H9 (cell line): Measurements from ENCODE around the gene HS2ST1. TPM values are rescaled to one million over a fixed set of nuclear protein-coding genes. Genes with fewer than 3 reads are reported as not detected.

Source experiments
- DNase-seq: peaks from one replicate; pipeline ENCODE4 v3.0.0-alpha.2; 2017
- H2AFZ ChIP-seq: one replicate; pipeline ENCODE4 v1.6.1; 2013; ENCODE audit warnings: mild to moderate bottlenecking, low read length, control low read depth, moderate library complexity
- H2AK5ac ChIP-seq: 2 replicates; pipeline ENCODE4 v1.6.1; 2013; ENCODE audit warnings: low read length, control low read depth, mixed read lengths; ENCODE audit not compliant: insufficient read length
- H2BK120ac ChIP-seq: one replicate; pipeline ENCODE4 v1.6.1; 2013; ENCODE audit warnings: low read depth, mild to moderate bottlenecking, low read length, control low read depth, inconsistent platforms; ENCODE audit not compliant: poor library complexity, severe bottlenecking
- H2BK12ac ChIP-seq: 2 replicates; pipeline ENCODE4 v1.6.1; 2013; ENCODE audit warnings: low read length, control low read depth, mixed read lengths, low read depth; ENCODE audit not compliant: insufficient read length
- H2BK15ac ChIP-seq: 2 replicates; pipeline ENCODE4 v1.6.1; 2013; ENCODE audit warnings: low read depth, low read length, control low read depth
- H2BK20ac ChIP-seq: one replicate; pipeline ENCODE4 v1.6.1; 2013; ENCODE audit warnings: low read depth, mild to moderate bottlenecking, low read length, control low read depth, inconsistent platforms; ENCODE audit not compliant: poor library complexity, severe bottlenecking
- H2BK5ac ChIP-seq: 2 replicates; pipeline ENCODE4 v1.6.1; 2013; ENCODE audit warnings: low read length, control low read depth, mixed read lengths; ENCODE audit not compliant: insufficient read length
- H3K14ac ChIP-seq: 2 replicates; pipeline ENCODE4 v1.6.1; 2013; ENCODE audit warnings: low read length, control low read depth; ENCODE audit not compliant: insufficient read depth
- H3K18ac ChIP-seq: 2 replicates; pipeline ENCODE4 v1.6.1; 2013; ENCODE audit warnings: low read depth, mild to moderate bottlenecking, mixed read lengths, low read length, control low read depth; ENCODE audit not compliant: insufficient read length
- H3K23ac ChIP-seq: 2 replicates; pipeline ENCODE4 v1.6.1; 2013; ENCODE audit warnings: low read length, control low read depth, mixed read lengths, low read depth; ENCODE audit not compliant: insufficient read length
- H3K23me2 ChIP-seq: 2 replicates; pipeline ENCODE4 v1.6.1; 2013; ENCODE audit warnings: low read depth, mild to moderate bottlenecking, mixed read lengths, low read length, control low read depth; ENCODE audit not compliant: insufficient read length, poor library complexity, severe bottlenecking
- H3K27ac ChIP-seq: 2 replicates; pipeline ENCODE4 v1.5.1; 2013; ENCODE audit warnings: low read length, control low read depth, mixed read lengths, low read depth; ENCODE audit not compliant: insufficient read length
- H3K27me3 ChIP-seq: 2 replicates; pipeline ENCODE4 v1.6.1; 2013; ENCODE audit warnings: low read length, control low read depth, inconsistent platforms; ENCODE audit not compliant: insufficient read depth
- H3K4ac ChIP-seq: 2 replicates; pipeline ENCODE4 v1.6.1; 2013; ENCODE audit warnings: low read depth, mild to moderate bottlenecking, control low read depth, inconsistent platforms, low read length, moderate library complexity
- H3K4me1 ChIP-seq: 2 replicates; pipeline ENCODE4 v1.6.1; 2013; ENCODE audit warnings: low read length, control low read depth, inconsistent platforms; ENCODE audit not compliant: insufficient read depth
- H3K4me2 ChIP-seq: 2 replicates; pipeline ENCODE4 v1.6.1; 2013; ENCODE audit warnings: low read length, control low read depth, mixed read lengths; ENCODE audit not compliant: insufficient read length, insufficient read depth
- H3K56ac ChIP-seq: 2 replicates; pipeline ENCODE4 v1.6.1; 2013; ENCODE audit warnings: low read depth, mild to moderate bottlenecking, mixed read lengths, low read length, control low read depth; ENCODE audit not compliant: insufficient read length
- H3K79me1 ChIP-seq: 2 replicates; pipeline ENCODE4 v1.6.1; 2013; ENCODE audit warnings: low read depth, mild to moderate bottlenecking, moderate library complexity, low read length, control low read depth, inconsistent platforms; ENCODE audit not compliant: insufficient read depth, poor library complexity, severe bottlenecking
- H3K79me2 ChIP-seq: 2 replicates; pipeline ENCODE4 v1.6.1; 2013; ENCODE audit warnings: low read length, control low read depth, inconsistent platforms; ENCODE audit not compliant: insufficient read depth
- H3K9ac ChIP-seq: 2 replicates; pipeline ENCODE4 v1.6.1; 2013; ENCODE audit warnings: low read length, control low read depth, mixed read lengths; ENCODE audit not compliant: insufficient read length; ENCODE audit errors: extremely low read depth
- H3K9me3 ChIP-seq: one replicate; pipeline ENCODE4 v1.6.1; 2013; ENCODE audit warnings: low read depth, low read length, inconsistent platforms; ENCODE audit not compliant: control insufficient read depth
- H3T11ph ChIP-seq: one replicate; pipeline ENCODE4 v1.6.1; 2013; ENCODE audit warnings: mild to moderate bottlenecking, low read length, control low read depth, inconsistent platforms
- H4K20me1 ChIP-seq: one replicate; pipeline ENCODE4 v1.6.1; 2013; ENCODE audit not compliant: control insufficient read depth, insufficient read length, insufficient read depth
- H4K5ac ChIP-seq: 2 replicates; pipeline ENCODE4 v1.6.1; 2013; ENCODE audit warnings: low read depth, mild to moderate bottlenecking, mixed read lengths, low read length, control low read depth; ENCODE audit not compliant: insufficient read length
- H4K8ac ChIP-seq: replicated peaks from 2 replicates; pipeline ENCODE4 v1.6.1; 2013; ENCODE audit warnings: low read length, control low read depth, mixed read lengths, low read depth; ENCODE audit not compliant: insufficient read length
- H4K91ac ChIP-seq: 2 replicates; pipeline ENCODE4 v1.6.1; 2013; ENCODE audit warnings: low read depth, mild to moderate bottlenecking, moderate library complexity, mixed read lengths, low read length, control low read depth; ENCODE audit not compliant: insufficient read length
- H3K27ac Mint-ChIP-seq, 3 experiments: 2 replicates in 2 of 3; 3 replicates in 1 of 3; pipeline ENCODE4 v1.8.0; 2020 to 2021; ENCODE audit warnings: mixed read lengths in 3 of 3, mild to moderate bottlenecking in 1 of 3, moderate library complexity in 1 of 3
- H3K27me3 Mint-ChIP-seq: 2 replicates; pipeline ENCODE4 v1.8.0; 2021; ENCODE audit warnings: low read depth, mild to moderate bottlenecking, moderate library complexity, mixed read lengths
- H3K36me3 Mint-ChIP-seq, 3 experiments: 2 replicates in 2 of 3; 3 replicates in 1 of 3; pipeline ENCODE4 v1.8.0; 2020 to 2021; ENCODE audit warnings: low read depth in 3 of 3, mixed read lengths in 3 of 3; ENCODE audit not compliant: insufficient read depth in 1 of 3
- H3K4me1 Mint-ChIP-seq, 2 experiments: 2 replicates each; pipeline ENCODE4 v1.8.0; 2020; ENCODE audit warnings: mixed read lengths in 2 of 2
- H3K4me3 Mint-ChIP-seq, 2 experiments: 2 replicates in 1 of 2; 3 replicates in 1 of 2; pipeline ENCODE4 v1.8.0; 2020 to 2021; ENCODE audit warnings: mild to moderate bottlenecking in 2 of 2, mixed read lengths in 2 of 2, moderate library complexity in 1 of 2
- H3K9me3 Mint-ChIP-seq, 2 experiments: 2 replicates in 1 of 2; 3 replicates in 1 of 2; pipeline ENCODE4 v1.8.0; 2020; ENCODE audit warnings: mild to moderate bottlenecking in 2 of 2, mixed read lengths in 2 of 2, moderate library complexity in 1 of 2
- WGBS: extraction: QIAGEN DNeasy Blood & Tissue Kit; methylation state at CpG from one replicate; pipeline ENCODE4 v1.1.7; 2013; ENCODE audit warnings: missing lambda C conversion rate, low lambda C conversion rate, mixed read lengths; ENCODE audit not compliant: insufficient read length; ENCODE audit errors: extremely low coverage; 5-methylcytosine and 5-hydroxymethylcytosine counted together
- long read RNA-seq: library from polyadenylated mRNA; unstranded; transcript quantifications from one replicate; pipeline ENCODE4 v2.0.0, GENCODE V29; 2020
- total RNA-seq: library from RNA; stranded (reverse); gene quantifications from 2 replicates; pipeline ENCODE4 v1.2.1, GENCODE V29; 2021
- TF ChIP-seq, protein P1 (sequence below): fragments of 200-600 bp; sonication (generic); conservative IDR thresholded peaks from 3 replicates; pipeline ENCODE4 v1.8.0; 2021; ENCODE audit warnings: antibody characterized with exemption, mild to moderate bottlenecking

HS2ST1 gene
- 20.1 and 20.6 TPM in 2 replicates for total RNA-seq
- long read RNA-seq, full-length matches to known transcripts = 26 of 31 reads
- long read RNA-seq, partial matches to known transcripts = 1 of 31 reads
- long read RNA-seq, other reads (novel, unspliced or antisense) = 4 of 31 reads

DNA sequence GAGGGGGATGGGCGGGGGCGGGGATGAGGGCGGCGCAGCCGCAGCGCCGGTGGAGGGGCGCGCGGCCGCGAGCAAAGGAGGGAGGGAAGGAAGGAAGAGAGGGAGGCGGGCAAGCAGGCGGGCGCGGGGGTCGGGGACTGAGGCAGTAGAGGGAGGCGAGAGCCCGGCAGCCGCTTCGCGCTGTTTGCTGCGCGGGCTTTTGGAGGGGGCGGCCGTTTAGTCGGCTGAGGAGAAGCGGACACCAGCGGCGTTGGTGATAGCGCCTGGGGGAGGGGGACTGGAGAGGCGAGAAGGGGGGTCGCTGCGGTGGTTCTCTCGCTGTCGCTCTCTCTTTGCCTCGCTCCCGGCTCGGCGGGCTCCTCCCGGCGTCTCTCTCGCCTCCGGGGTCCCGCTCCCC lies at the start of gene HS2ST1:
Gene HS2ST1 (plus strand): TSS at position 35 of the 397 bp plus-strand sequence.
- H3K56ac ChIP-seq = peak within 1 kb of the TSS; percentile 91
- no peaks in the 10 kb centered on the region for H3K9me3 ChIP-seq
- peak within 1 kb of the TSS; percentile 98 for H3K9ac ChIP-seq
- peak within 1 kb of the TSS; percentile 89 for H4K5ac ChIP-seq
- peak within 1 kb of the TSS; percentile 81 for H3K27ac ChIP-seq
- no peaks in the 10 kb centered on the region; a peak in 2 of 5 replicates for H3K9me3 Mint-ChIP-seq
- H2AFZ ChIP-seq = peak within 1 kb of the TSS; percentile 24
- no peak within 1 kb of the TSS for H3K4me3 Mint-ChIP-seq
- peak within 1 kb of the TSS; percentile 93 for H3K4me2 ChIP-seq
- peaks cover 40% of the 10 kb centered on the region for H3K79me2 ChIP-seq
- peaks cover 3% of the 10 kb centered on the region for H3K79me1 ChIP-seq
- H3K23ac ChIP-seq = peak within 1 kb of the TSS; percentile 58
- H3K27me3 ChIP-seq = no peaks in the 10 kb centered on the region
- no peak within 1 kb of the TSS for H3T11ph ChIP-seq
- peak within 1 kb of the TSS; percentile 89 for H2BK5ac ChIP-seq
- no peak for DNase-seq
- peak within 1 kb of the TSS; percentile 73 for H4K8ac ChIP-seq
- no CpG with 5 or more reads among the region's 45 CpGs for WGBS
- no peak within 1 kb of the TSS for H2BK20ac ChIP-seq
- no peak within 1 kb of the TSS for H3K27ac Mint-ChIP-seq
- H4K20me1 ChIP-seq = no peaks in the 10 kb centered on the region
- H3K4me1 ChIP-seq = no peaks in the 10 kb centered on the region; the same call in 1 of the 2 replicates
- no peaks in the 10 kb centered on the region for H3K27me3 Mint-ChIP-seq
- peak within 1 kb of the TSS; percentile 99 for H3K18ac ChIP-seq
- peak within 1 kb of the TSS; percentile 100; the same call in 1 of the 2 replicates for H2BK15ac ChIP-seq
- H3K36me3 Mint-ChIP-seq = peaks cover 16 to 21% (median 20%) of the 10 kb centered on the region in 3 experiments
- TF ChIP-seq, protein P1, sequence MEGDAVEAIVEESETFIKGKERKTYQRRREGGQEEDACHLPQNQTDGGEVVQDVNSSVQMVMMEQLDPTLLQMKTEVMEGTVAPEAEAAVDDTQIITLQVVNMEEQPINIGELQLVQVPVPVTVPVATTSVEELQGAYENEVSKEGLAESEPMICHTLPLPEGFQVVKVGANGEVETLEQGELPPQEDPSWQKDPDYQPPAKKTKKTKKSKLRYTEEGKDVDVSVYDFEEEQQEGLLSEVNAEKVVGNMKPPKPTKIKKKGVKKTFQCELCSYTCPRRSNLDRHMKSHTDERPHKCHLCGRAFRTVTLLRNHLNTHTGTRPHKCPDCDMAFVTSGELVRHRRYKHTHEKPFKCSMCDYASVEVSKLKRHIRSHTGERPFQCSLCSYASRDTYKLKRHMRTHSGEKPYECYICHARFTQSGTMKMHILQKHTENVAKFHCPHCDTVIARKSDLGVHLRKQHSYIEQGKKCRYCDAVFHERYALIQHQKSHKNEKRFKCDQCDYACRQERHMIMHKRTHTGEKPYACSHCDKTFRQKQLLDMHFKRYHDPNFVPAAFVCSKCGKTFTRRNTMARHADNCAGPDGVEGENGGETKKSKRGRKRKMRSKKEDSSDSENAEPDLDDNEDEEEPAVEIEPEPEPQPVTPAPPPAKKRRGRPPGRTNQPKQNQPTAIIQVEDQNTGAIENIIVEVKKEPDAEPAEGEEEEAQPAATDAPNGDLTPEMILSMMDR = no peak
- no peak within 1 kb of the TSS for H2AK5ac ChIP-seq
- peak within 1 kb of the TSS; percentile 83 for H2BK120ac ChIP-seq
- H3K4me1 Mint-ChIP-seq = peaks cover 16 to 28% of the 10 kb centered on the region in 2 experiments
- peak within 1 kb of the TSS; percentile 83 for H2BK12ac ChIP-seq
- peak within 1 kb of the TSS; percentile 97 for H3K14ac ChIP-seq
- no peak within 1 kb of the TSS for H4K91ac ChIP-seq
- peaks cover 13% of the 10 kb centered on the region for H3K23me2 ChIP-seq
- H3K4ac ChIP-seq = peak within 1 kb of the TSS; percentile 12; the same call in 1 of the 2 replicates
